ENCODE measurements around the gene SMTN. TPM values are rescaled to one million over a fixed set of nuclear protein-coding genes. Genes with fewer than 3 reads are reported as not detected.
"Not testable (repeated sequence)": the region's sequence is repeated elsewhere in the genome, so short reads cannot be mapped to it uniquely, and the experiment has no call there.

Gene SMTN
- total RNA-seq, 1 experiment from 2014 or later, result 80.2 TPM

DNA sequence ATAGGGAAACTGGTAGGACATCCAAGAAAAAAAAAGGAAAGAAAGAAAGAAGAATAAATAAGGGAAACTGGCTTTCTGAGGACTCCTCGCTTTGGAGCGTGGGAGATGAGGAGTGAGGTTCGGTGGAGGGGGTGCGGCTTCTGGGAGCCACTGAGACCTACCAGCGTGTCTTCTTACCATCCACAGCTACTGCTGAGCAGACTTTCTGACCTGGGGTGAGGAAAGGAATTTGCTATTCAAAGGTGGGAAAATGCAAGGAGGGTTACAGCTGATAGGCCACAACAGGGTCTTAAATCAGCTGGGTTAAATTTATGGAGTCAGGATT lies 26.7 kb downstream of the SMTN start:
- peak overlapping the region; percentile 82 for H3K4me3 Mint-ChIP-seq (ENCODE audit: unreplicated experiment)
- ChIA-PET CTCF (interaction anchor here (0.6 to 4.7 kb wide), 42 partner anchors 9 to 365 kb away, joined by 3 to 62 read pairs (median 5); partner anchors contain the start of genes INPP5J, LIMK2, RNF185 and TUG1), POLR2A (interaction anchor here (0.6 to 3.8 kb wide), 19 partner anchors 9 to 336 kb away, joined by 3 to 21 read pairs (median 7); partner anchors contain the start of genes DRG1, INPP5J, MORC2 and RNF185)
- H3K36me3 Mint-ChIP-seq (ENCODE audit: insufficient read depth, unreplicated experiment), result peaks cover 7% of the 10 kb centered on the region
- H3K27me3 Mint-ChIP-seq (ENCODE audit: insufficient read depth, unreplicated experiment), result no peaks in the 10 kb centered on the region
- DNase-seq (ENCODE audit: unreplicated experiment), result no peak
- BruUV-seq (replicated peaks), result no TSS peak
- H3K9me3 Mint-ChIP-seq (ENCODE audit: unreplicated experiment), result no peaks in the 10 kb centered on the region
- peak overlapping the region; percentile 96 for H3K27ac Mint-ChIP-seq (ENCODE audit: low read depth, unreplicated experiment)
- intact Hi-C loops (cut with micrococcal nuclease), result loop anchor here (1.0 kb wide), 4 partner anchors 19 to 164 kb away; no protein-coding TSS in a partner anchor
- TF ChIP-seq, protein P1, sequence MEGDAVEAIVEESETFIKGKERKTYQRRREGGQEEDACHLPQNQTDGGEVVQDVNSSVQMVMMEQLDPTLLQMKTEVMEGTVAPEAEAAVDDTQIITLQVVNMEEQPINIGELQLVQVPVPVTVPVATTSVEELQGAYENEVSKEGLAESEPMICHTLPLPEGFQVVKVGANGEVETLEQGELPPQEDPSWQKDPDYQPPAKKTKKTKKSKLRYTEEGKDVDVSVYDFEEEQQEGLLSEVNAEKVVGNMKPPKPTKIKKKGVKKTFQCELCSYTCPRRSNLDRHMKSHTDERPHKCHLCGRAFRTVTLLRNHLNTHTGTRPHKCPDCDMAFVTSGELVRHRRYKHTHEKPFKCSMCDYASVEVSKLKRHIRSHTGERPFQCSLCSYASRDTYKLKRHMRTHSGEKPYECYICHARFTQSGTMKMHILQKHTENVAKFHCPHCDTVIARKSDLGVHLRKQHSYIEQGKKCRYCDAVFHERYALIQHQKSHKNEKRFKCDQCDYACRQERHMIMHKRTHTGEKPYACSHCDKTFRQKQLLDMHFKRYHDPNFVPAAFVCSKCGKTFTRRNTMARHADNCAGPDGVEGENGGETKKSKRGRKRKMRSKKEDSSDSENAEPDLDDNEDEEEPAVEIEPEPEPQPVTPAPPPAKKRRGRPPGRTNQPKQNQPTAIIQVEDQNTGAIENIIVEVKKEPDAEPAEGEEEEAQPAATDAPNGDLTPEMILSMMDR (IDR thresholded peaks at IDR 0.05; ENCODE audit: unreplicated experiment), result no peak
- H3K4me1 Mint-ChIP-seq (ENCODE audit: insufficient read depth, unreplicated experiment), result peaks cover 18% of the 10 kb centered on the region

DNA sequence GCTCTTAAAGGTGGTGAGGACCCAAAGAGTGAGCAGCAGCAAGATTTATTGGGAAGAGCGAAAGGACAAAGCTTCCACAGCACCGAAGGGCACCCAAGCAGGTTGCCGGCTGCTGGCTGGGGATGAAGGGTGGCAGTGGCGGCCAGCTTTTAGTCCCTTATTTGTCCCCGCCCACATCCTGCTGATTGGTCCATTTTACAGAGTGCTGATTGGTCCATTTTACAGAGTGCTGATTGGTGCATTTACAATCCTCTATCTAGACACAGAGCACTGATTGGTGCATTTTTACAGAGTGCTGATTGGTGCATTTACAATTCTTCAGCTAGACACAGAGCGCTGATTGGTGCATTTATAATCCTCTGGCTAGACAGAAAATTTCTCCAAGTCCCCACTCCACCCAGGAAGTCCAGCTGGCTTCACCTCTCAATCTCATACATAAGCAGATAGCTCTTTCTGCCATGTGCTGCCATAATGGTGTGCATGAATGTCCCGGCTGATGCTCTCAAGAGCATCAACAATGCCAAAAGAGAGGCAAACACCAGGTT lies 31.5 kb downstream of the SMTN start:
- ChIA-PET POLR2A (interaction anchor here (0.7 kb wide), 1 partner anchor 136 kb away, joined by 4 read pairs; no protein-coding TSS in a partner anchor), CTCF (interaction anchor here (0.6 to 1.2 kb wide), 2 partner anchors 37 to 429 kb away, joined by 3 to 6 read pairs; no protein-coding TSS in a partner anchor)
- H3K4me1 Mint-ChIP-seq (ENCODE audit: insufficient read depth, unreplicated experiment); BruUV-seq (replicated peaks); H3K36me3 Mint-ChIP-seq (ENCODE audit: insufficient read depth, unreplicated experiment); H3K27me3 Mint-ChIP-seq (ENCODE audit: insufficient read depth, unreplicated experiment); DNase-seq (ENCODE audit: unreplicated experiment); intact Hi-C loops (cut with micrococcal nuclease); H3K27ac Mint-ChIP-seq (ENCODE audit: low read depth, unreplicated experiment); H3K9me3 Mint-ChIP-seq (ENCODE audit: unreplicated experiment); H3K4me3 Mint-ChIP-seq (ENCODE audit: unreplicated experiment): not testable (repeated sequence)

DNA sequence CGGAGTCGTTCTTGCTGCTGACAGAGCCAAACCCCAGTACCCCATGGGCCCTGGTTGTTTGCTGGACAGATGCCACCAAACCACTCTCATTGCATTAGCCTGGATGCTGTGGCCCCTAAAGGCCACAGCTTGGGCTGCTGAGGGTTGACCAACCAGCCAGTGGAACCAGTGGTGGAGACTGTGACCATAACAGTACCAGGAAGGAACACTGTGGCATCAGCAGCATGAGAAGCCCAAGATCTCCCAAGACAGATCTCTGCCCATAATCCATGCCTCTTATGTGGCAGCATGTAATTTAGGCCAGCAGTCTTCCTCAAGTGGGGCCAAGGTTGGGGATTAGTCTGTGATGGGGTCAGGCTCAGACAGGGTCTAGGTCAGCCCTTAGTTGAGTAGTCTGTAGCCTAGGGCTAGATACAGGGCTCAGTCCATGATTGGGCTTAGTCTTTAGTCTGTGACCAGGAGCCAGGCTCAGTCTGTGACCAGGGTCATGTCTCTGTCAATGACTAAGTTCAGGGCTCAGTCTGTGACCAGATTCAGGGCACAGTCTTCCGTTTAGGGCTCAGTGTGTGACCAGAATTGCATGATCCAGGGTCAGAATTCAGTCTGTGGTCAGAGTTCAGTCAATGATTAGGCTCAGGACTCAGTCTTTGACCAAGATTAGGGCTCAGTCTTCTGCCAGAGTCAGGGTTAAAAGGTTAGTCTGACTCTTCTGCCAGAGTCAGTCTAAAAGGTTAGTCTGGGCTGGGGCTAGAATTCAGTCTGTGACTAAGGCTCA lies 37.1 kb downstream of the SMTN start:
- TF ChIP-seq, protein P1 (IDR thresholded peaks at IDR 0.05; ENCODE audit: unreplicated experiment), result no peak
- ChIA-PET CTCF (interaction anchor here (0.7 to 2.7 kb wide), 4 partner anchors 10 to 30 kb away, joined by 3 to 19 read pairs (median 4); partner anchors contain the start of gene SELENOM), POLR2A (no interaction called here)
- H3K4me3 Mint-ChIP-seq (ENCODE audit: unreplicated experiment), result no peak overlapping the region
- no peaks in the 10 kb centered on the region for H3K9me3 Mint-ChIP-seq (ENCODE audit: unreplicated experiment)
- intact Hi-C loops (cut with micrococcal nuclease), result no loop called here
- peaks cover 5% of the 10 kb centered on the region for H3K4me1 Mint-ChIP-seq (ENCODE audit: insufficient read depth, unreplicated experiment)
- no TSS peak for BruUV-seq (replicated peaks)
- DNase-seq (ENCODE audit: unreplicated experiment), result no peak
- no peaks in the 10 kb centered on the region for H3K36me3 Mint-ChIP-seq (ENCODE audit: insufficient read depth, unreplicated experiment)
- H3K27ac Mint-ChIP-seq (ENCODE audit: low read depth, unreplicated experiment), result no peak overlapping the region
- no peaks in the 10 kb centered on the region for H3K27me3 Mint-ChIP-seq (ENCODE audit: insufficient read depth, unreplicated experiment)

DNA sequence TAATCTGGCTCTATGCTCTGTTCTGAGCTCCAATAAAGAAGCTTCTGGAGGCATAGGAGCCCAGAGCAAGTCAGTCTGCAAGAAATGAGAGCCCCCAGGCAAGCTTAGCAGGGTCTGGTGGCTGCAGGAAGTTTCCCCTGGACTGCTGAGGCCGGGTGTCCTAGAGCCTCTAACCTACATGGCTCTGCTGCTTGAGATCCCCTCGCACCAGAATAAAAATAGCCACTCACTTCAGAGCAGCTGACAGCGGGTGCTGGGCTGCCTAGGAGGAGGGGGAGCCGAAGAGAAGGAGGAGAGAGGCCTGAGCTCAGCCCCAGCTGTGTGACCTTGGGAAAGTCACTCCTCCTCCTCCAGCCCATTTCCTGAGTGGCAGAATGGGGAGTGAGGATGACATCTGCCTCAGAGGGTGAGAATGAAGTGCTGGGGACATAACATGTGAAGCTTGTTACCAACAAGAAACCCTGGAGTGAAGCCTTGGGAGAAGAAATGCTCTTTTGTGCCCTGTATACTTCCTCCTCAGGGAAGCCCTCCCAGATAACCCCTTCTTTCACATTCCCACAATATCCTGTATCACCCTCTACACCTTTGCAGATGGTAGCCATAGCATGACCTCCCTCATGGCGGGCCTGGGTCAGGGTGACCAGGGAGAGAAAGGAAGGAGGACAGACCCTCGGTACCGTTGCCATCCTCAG lies 38.1 kb downstream of the SMTN start:
- no peaks in the 10 kb centered on the region for H3K36me3 Mint-ChIP-seq (ENCODE audit: insufficient read depth, unreplicated experiment)
- POLR2A ChIA-PET, result interaction anchor here (0.7 kb wide), 1 partner anchor 12 kb away, joined by 3 read pairs; the partner anchor contains the start of gene SELENOM
- CTCF ChIA-PET, result interaction anchor here (1.5 kb wide), 1 partner anchor 11 kb away, joined by 6 read pairs; no protein-coding TSS in a partner anchor
- TF ChIP-seq, protein P1 (IDR thresholded peaks at IDR 0.05; ENCODE audit: unreplicated experiment), result no peak
- intact Hi-C loops (cut with micrococcal nuclease), result no loop called here
- H3K9me3 Mint-ChIP-seq (ENCODE audit: unreplicated experiment), result no peaks in the 10 kb centered on the region
- no peaks in the 10 kb centered on the region for H3K27me3 Mint-ChIP-seq (ENCODE audit: insufficient read depth, unreplicated experiment)
- no peak overlapping the region for H3K27ac Mint-ChIP-seq (ENCODE audit: low read depth, unreplicated experiment)
- no TSS peak for BruUV-seq (replicated peaks)
- H3K4me1 Mint-ChIP-seq (ENCODE audit: insufficient read depth, unreplicated experiment), result peaks cover 5% of the 10 kb centered on the region
- H3K4me3 Mint-ChIP-seq (ENCODE audit: unreplicated experiment), result no peak overlapping the region
- no peak for DNase-seq (ENCODE audit: unreplicated experiment)

Measured in MCF 10A (cell line).